GM18502 (cell line): ENCODE results near the gene PMVK.
"Not testable (repeated sequence)": the region's sequence is repeated elsewhere in the genome, so short reads cannot be mapped to it uniquely, and the experiment has no call there.

ENCODE experiments used
- ATAC-seq: cut with Tn5 transposase; IDR thresholded peaks from one replicate; pipeline ENCODE4 v1.9.1; 2021; ENCODE audit warnings: mild to moderate bottlenecking; ENCODE audit not compliant: unreplicated experiment, poor library complexity

Gene PMVK

DNA sequence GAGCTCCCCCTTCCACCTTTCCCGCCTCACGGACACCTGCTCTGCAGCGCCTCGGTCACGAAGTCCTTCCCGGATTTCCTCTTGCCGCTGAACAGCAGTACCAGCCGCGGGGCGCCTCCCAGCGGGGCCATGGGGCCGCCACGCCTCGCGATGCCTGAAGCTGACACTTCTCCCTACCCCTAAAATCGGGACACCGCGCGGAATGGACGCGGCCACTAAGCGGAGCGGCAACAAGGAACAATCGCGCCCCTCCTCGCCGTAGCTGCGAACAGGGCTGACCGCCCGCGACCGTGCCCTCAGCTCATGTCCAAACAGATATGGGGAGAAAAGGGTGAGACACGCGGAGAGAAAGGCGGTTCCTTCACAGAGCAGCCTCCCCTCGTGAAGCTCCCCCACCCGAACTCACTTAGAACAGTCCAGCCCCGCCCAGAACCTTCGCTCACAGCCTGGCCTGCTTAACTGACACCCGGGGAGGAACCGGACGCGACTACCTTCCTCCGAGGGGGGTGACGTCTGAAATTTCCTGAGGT is at the start of gene PMVK:
PMVK (minus strand) TSS at position 165 of the 530 bp plus-strand sequence; CDS start at position 131, 34 bp downstream.
- ATAC-seq: peak; percentile 75

GRCh38 chr1:154983776-154984466 is 47.4 kb upstream of the PMVK start:
- ATAC-seq: no peak

GRCh38 chr1:154982897-154983648 is 46.6 kb upstream of the PMVK start, which contains the start of gene FLAD1:
Gene FLAD1 (plus strand): TSS chr1:154983344. CDS start chr1:154983695, 351 bp downstream.
- ATAC-seq: peak; percentile 98

GRCh38 chr1:154982341-154982740 is 45.8 kb upstream of the PMVK start:
- no peak for ATAC-seq

DNA sequence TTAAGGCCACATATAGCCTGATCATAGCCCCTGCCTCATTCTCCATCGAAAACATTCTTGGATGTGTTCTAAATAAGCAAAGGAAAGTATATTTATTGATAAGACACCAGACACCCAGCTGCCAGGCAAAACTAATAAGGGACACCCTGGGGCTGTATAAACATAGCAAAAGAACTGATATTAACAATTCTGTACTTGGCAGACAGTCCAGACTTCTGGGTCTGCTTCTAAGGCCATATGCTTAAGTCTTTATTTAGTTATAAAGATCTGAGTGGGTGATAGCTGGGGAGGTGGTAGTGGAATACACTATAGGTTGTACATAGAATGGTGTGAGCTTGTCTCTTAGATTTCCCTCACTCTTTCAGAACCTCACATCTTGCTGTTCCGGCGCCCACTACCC is 41.8 kb upstream of the PMVK start:
- no peak for ATAC-seq

DNA sequence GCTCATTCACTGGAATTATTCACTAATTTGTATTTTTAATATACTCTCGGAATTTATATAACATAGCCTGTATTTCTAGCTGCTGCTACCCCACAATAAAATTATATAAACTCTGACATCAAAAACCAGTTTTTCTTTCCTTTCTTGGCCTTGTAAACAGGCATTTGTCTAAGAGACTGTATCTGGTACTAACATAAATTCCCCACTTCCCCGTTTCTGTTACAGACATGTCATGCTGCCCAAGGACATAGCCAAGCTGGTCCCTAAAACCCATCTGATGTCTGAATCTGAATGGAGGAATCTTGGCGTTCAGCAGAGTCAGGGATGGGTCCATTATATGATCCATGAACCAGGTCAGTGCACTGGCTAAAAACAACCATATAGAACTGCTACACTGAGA is 41.2 kb upstream of the PMVK start:
- not testable (repeated sequence) for ATAC-seq

- no peak for ATAC-seq
Measured at GRCh38 chr1:154975409-154976059, 39.0 kb upstream of the PMVK start.

DNA sequence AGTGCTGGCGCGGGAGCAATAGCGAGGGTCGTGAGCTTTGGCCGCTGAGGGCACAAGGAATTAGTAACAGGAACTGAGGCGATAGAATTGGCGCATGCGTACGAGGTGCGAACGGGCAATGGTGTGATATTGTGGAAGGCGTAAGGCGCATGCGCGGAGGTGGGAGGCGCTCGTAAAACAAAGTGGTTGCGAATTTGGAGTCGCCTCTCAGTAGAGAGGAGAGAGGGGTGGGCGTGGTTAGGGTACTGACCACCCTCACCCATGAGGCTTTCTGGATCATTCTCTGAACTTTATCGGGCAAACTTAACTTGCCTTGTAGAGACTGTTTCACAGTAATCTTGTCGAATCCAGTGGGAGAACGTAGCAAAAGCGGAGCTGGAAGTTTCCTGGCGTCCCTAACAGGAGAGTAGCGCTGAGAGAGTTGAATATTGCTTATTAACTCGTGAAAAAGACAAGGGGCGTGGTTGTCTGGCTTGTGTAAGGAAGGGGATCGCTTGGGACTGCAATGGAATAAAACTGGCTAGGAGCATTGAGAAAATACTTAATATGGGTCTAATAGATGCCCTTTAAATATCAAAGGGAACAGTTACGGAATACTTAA is 38.4 kb upstream of the PMVK start:
- peak; percentile 37 for ATAC-seq

DNA sequence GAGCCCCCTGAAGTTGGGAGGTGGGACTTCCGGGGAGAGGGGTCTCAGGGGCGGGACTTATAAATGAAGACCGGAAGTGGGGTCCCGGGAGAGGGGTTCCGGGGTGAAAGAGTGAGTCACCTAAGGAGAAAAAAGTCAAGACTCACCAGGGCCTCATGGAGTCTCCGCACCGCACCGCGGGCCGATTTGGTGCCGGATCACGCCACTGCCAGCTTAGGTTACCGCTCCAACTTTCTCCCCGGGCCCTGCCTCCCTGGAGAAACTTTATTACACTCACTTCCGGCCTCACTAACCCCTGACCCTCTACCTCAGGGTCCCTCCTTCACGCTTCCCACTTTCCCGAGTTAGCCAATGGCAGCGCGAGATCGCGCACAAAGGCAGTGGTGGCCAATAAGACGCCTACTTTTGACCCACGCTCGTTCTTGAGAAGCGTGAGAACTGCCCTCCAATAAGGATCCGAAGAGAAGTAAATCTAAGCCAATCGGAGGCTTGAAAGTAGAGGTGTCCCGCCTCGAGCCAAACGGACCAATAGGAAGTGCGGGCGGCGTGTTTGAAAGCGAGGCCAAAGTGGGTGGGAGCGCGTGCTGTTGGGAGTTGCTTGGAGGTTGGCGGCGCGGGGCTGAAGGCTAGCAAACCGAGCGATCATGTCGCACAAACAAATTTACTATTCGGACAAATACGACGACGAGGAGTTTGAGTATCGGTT is 37.7 kb upstream of the PMVK start, which contains the start of gene CKS1B:
CKS1B (plus strand) TSS at position 580 of the 706 bp plus-strand sequence; CDS start at position 645, 65 bp downstream.
- peak; percentile 72 for ATAC-seq

DNA sequence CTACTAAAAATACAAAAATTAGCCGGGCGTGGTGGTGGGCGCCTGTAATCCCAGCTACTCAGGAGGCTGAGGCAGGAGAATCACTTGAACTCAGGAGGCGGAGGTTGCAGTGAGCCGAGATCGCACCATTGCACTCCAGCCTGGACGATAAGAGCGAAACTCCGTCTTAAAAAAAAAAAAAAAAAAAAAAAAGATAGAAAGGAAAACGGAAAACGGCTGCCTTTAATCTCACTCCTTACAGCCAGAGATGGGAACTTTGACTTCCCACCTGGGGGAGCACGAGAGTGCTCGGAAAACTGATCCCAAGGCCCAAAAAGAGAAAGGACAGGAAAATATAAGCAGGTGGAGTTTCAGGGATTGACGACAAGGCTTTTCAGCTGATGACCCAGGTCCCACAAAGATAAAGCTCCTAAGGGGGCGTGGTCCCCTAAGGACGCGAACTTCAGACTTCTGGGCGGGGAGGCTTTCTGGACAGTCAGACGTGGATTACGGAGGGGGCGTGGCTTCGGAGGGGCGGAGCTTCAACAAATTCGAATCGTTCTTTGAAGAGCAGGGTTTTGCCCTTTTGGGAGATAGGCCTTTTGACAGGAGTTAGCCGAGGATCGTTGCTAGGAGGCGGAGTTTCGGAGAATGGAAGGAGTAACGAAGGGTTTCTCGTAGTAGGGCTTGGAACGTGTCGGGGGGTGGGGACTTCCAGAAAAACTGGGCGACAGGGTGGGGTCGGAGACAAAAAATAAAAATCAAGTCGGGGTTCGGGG is 37.0 kb upstream of the PMVK start:
- peak; percentile 24 for ATAC-seq

- ATAC-seq: no peak
Measured at GRCh38 chr1:154972517-154973343, 36.2 kb upstream of the PMVK start.

GRCh38 chr1:154972213-154972516 is 35.6 kb upstream of the PMVK start:
- ATAC-seq: no peak

DNA sequence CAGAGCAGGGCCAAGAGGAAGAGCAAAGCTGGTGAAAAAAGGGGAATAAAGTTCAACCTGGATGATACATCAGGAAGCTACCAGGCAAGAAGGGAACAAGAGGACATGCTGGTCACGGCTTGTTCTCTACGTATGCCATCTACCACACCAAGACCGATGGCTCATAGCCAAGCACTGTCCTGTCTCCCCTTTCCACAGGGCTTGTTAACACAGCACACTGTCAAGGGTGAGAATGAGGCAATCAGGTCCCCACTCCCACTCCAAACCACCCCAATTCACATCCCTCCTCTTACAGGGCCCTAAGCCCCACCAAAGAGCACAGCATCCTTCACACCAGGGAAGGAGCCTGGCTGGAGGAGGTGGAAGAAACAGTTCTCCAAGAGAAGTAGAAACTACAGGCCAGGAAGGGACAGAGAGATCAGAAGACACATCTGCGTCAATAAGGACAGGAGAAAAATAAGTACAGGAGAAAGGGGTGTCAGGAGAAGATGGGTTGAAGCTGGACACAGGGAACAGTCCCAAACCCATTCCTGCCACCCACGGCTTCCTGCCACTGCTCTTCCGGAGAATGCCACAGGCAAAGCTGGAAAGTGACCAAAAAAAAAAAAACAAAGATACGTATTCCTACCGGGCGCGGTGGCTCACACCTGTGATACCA is 35.0 kb upstream of the PMVK start:
- no peak for ATAC-seq

DNA sequence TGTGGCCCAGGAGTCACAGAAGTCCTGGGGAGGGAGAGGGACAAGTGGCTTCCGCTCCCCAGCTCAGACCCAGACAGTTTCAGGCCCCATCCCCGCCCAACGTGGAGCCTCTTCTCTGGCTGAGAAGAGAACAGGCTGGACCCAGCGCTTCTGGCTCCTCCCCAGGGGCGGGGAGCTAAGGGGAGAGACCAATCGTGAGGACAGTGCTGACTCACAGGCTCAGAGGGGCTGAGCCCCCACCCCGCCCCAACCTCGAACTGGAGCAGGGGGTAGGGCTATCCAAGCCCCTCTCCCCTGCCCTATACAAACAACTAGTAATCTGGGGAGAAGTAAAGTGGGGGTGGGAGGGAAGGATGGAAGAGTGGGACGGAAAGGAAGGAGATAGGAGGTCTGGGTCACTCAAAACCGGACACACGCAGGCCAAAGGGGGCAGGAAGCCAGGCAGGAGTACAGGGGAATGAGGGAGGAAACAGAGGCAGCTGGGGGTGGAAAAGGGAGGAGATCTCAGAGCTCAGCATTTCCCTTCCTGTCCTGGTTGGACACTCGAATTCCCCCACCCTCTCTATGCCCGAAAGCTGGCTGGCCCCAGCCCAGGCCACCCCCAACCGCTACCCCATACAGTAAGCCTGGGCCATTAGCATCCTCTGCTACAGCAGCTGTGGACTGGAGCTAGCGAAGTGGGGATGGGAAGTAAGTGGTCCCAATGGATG is 34.3 kb upstream of the PMVK start, which contains the start of gene SHC1:
SHC1 (minus strand) TSS at position 117 of the 710 bp plus-strand sequence. CDS start 221 bp downstream, outside the sequence.
- ATAC-seq: peak; percentile 26

DNA sequence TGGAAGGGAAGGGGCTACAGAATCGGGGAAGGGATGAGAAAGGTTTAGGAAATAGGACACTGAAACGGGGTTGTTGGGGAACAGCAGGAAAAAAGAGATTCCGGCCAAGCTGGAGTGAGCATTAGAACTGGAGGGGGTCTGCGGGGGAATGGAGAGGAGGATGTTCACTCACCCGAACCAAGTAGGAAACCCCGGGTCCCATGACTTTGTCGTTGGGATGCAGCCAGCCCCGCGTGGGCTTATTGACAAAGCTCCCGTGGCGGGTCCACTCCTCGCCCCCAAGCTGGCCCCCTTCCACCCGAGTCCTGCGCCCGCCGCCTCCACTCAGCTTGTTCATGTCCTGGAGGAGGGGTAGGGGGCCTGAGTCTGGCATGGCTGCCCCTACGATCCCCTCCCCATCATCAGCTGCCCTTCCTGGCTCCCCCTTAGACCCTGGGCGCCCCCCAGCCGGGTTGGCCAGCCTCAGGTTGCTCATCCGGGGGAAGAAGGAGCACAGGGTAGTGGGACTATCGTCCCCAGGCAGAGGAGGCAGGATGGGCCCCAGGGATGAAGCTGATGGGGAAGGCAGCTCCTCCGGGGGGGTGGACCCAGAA is 33.4 kb upstream of the PMVK start:
- ATAC-seq: no peak

DNA sequence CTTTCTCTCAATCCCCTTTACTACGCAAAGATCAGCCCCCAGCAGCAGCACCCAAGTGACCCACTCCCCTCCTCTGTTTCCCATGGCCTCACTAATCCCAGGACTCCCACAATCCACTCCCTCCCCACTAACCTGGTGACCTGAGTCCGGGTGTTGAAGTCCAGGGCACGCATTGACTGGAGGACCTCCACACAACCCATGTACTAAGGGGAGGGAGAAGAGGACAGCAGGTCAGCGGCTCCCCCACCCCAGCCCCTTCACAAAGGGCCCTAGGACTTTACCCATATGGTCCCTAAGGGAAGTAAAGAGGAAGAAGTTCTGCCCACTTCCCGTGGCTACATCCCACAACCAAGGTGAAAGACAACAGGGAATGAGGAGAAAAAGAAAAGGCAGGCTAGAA is 32.7 kb upstream of the PMVK start:
- no peak for ATAC-seq

- ATAC-seq: no peak
Measured at GRCh38 chr1:154968731-154969130, 32.2 kb upstream of the PMVK start.
